Activated naive CD4-positive, alpha-beta T cell treated with anti-CD3 and anti-CD28 coated beads, Interleukin-2, amount 50 U/mL, for 72 hours (primary cell): ENCODE results near the gene KRTAP4-11. TPM values are rescaled to one million over a fixed set of nuclear protein-coding genes. Genes with fewer than 3 reads are reported as not detected.
"Not testable (repeated sequence)": the region's sequence is repeated elsewhere in the genome, so short reads cannot be mapped to it uniquely, and the experiment has no call there.

Experiments used
- ATAC-seq, 2 donors: fragments of 150-1000 bp; cut with Tn5 transposase; 2 replicates each; pipeline ENCODE4 v1.10.0; 2021; ENCODE audit warnings: mild to moderate bottlenecking in 2 of 2, moderate library complexity in 2 of 2
- DNase-seq, 2 donors: peaks; one replicate each; pipeline ENCODE4 v3.0.0; 2021 to 2022; ENCODE audit warnings: low spot score in 2 of 2
- H3K27ac Mint-ChIP-seq, 2 donors: one replicate each; pipeline ENCODE4 v1.8.0; 2022; ENCODE audit warnings: mild to moderate bottlenecking in 2 of 2, mixed read lengths in 2 of 2
- H3K36me3 Mint-ChIP-seq, 2 donors: one replicate each; pipeline ENCODE4 v1.8.0; 2022; ENCODE audit warnings: mixed read lengths in 2 of 2
- H3K9me3 Mint-ChIP-seq, 2 donors: one replicate each; pipeline ENCODE4 v1.8.0; 2022; ENCODE audit warnings: mixed read lengths in 2 of 2
- total RNA-seq, 2 donors: library from RNA; stranded (reverse); gene quantifications; one replicate each; pipeline ENCODE4 v1.2.3, GENCODE V29; 2022

The KRTAP4-11 gene
- total RNA-seq, 2 donors from 2014 or later: not detected

DNA sequence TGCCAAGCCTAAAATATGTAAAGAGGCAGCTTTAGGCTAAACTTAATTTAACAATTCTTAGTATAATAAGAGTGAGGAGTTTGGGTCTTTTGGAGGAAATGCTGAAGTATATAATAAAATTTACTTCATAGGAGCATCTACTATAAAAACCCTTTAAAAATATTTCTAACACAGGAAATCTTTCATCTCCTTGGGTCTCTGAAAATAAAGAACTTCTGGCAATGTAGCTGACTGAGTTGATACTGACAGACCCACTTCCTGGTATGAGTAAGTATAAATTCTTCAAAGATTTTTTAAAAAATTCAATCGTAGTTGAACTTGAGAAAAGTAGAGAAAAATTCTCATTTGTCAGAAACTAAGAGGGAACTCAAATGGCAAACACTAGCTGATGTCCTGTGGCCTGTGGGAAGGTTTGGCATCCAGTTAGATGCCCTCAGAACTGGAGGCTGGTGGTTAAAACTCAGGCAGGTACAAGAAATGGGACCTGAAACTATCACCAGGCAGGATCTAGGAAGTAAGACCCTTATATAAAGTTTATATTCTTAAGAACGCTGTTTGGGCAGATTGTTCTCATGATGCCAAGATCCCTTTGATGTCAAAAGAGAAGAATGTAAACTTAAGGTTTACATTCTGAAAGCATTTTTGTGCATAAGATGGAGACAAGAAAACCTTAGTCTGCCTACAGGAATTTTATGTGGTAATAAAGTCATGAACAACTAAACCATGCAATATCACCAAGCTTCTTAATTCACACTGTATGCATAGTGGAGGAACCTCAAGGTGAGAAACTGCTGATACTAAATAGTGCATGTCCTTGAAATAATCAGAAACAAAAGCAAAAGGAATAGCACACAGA lies 15.9 kb upstream of the KRTAP4-11 start:
- Mint-ChIP-seq H3K27ac (no peak overlapping the region), H3K36me3 (no peaks in the 10 kb centered on the region), H3K9me3 (peaks cover 4 to 13% of the 10 kb centered on the region in 2 donors)
- no peak for DNase-seq
- peak in 1 of 2 donors; percentile 20 for ATAC-seq

DNA sequence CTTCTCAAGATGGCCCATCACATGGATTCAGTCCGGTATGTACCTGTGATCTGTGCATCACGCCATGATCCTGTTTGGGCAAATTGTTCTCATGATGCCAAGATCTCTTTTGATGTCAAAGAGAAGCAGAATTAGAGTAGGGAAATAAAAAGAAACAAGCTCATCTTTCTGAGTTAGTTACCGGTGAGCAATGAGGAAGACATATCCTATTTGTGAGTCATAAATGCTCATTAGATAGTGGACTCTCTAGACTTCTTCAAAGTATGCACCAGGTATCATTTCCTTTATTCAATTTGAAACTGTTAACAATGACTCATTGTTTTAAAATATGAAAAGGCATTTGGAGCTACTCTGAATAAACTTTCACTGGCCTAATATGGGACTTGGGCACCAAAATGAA lies 13.8 kb upstream of the KRTAP4-11 start:
- Mint-ChIP-seq H3K27ac (peak overlapping the region in 1 of 2 donors; percentile 17), H3K9me3 (peaks cover 0 to 8% of the 10 kb centered on the region in 2 donors), H3K36me3 (no peaks in the 10 kb centered on the region)
- ATAC-seq (peak in 1 of 2 donors; percentile 40), DNase-seq (no peak)

DNA sequence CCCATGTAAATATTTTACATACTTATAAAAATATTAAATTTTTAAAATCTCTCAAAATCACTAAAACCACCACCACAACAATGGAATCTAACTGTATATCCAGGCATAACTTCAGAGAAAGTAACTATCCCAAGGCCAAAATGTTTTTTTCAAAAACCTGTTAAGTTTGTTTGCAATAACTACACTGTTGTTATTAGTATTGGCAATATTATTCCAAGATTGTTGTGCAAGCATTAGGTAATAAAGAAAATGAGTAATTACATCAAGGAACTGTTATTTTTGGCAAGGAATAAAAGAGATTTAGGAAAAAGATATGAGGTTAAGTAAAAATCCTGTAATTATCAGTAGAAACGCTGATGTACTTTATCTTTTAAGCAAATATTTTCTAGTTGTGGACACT lies 9.2 kb upstream of the KRTAP4-11 start:
- DNase-seq (no peak), ATAC-seq (no peak)
- Mint-ChIP-seq H3K9me3 (peaks cover 1 to 16% of the 10 kb centered on the region in 2 donors), H3K27ac (no peak overlapping the region), H3K36me3 (peaks cover 0 to under 1% of the 10 kb centered on the region in 2 donors)

DNA sequence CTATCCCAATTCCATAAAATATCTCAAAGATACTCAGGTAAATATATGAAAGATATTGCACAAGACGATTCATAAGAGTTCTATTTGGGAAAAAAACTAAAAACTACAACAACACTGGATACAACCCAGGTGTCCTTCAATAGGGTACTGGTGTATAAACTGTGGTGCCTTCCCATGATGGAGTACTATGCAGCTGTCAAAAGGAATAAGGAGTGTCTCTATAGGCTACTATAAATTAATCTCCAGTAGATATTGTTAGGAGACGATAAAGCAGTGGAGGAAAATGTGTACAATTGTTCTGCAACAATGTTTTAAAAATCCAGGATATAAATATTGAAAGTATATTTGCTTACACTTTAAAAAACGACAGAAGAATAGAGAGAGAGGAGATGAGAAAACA lies 8.2 kb upstream of the KRTAP4-11 start:
- H3K27ac Mint-ChIP-seq: no peak overlapping the region
- no peak for DNase-seq
- no peak for ATAC-seq
- H3K9me3 Mint-ChIP-seq: peaks cover 6 to 16% of the 10 kb centered on the region in 2 donors
- H3K36me3 Mint-ChIP-seq: peaks cover 0 to 4% of the 10 kb centered on the region in 2 donors

- no peak overlapping the region for H3K27ac Mint-ChIP-seq
- peaks cover 0 to 9% of the 10 kb centered on the region in 2 donors for H3K36me3 Mint-ChIP-seq
- ATAC-seq: no peak
- peaks cover 10 to 20% of the 10 kb centered on the region in 2 donors for H3K9me3 Mint-ChIP-seq
- no peak for DNase-seq
Observed at GRCh38 chr17:41125064-41125463, 6.9 kb upstream of the KRTAP4-11 start.

- peak within 1 kb of the TSS; percentile 41 to 73 for H3K27ac Mint-ChIP-seq
- not testable (repeated sequence) for ATAC-seq, DNase-seq, H3K36me3 Mint-ChIP-seq
- peaks cover 10 to 18% of the 10 kb centered on the region in 2 donors for H3K9me3 Mint-ChIP-seq
Observed at GRCh38 chr17:41123991-41124371, 5.8 kb upstream of the KRTAP4-11 start, which contains the start of gene KRTAP4-12. Gene KRTAP4-12 (minus strand): TSS chr17:41124182. CDS start chr17:41124122, 60 bp downstream.

DNA sequence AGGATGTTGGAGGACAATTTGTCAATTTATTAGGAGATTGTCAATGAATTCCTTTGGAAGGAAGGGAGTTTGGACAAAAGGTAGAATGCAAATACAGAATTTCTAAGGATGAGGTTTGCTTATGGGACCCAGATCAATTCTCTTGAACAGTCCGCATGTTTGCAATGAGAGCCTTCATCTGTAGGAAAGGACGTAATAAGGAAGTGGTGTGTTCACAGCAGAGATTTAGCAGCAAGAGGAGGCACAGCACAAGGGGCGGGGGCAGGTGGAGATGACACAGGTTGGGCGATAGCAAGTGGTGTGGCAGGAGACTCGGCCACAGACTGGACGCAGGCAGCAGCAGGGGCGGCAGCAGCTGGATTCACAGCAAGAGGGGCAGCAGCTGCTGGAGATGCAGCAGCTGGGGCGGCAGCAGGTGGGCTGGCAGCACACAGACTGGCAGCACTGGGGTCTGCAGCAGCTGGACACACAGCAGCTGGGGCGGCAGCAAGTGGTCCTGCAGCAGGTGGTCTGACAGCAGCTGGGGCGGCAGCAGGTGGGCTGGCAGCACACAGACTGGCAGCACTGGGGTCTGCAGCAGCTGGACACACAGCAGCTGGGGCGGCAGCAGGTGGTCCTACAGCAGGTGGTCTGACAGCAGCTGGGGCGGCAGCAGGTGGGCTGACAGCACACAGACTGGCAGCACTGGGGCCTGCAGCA lies 5.3 kb upstream of the KRTAP4-11 start:
- not testable (repeated sequence) for ATAC-seq, H3K36me3 Mint-ChIP-seq, DNase-seq
- H3K9me3 Mint-ChIP-seq: peaks cover 10 to 15% of the 10 kb centered on the region in 2 donors
- H3K27ac Mint-ChIP-seq: peak overlapping the region; percentile 41 to 73

DNA sequence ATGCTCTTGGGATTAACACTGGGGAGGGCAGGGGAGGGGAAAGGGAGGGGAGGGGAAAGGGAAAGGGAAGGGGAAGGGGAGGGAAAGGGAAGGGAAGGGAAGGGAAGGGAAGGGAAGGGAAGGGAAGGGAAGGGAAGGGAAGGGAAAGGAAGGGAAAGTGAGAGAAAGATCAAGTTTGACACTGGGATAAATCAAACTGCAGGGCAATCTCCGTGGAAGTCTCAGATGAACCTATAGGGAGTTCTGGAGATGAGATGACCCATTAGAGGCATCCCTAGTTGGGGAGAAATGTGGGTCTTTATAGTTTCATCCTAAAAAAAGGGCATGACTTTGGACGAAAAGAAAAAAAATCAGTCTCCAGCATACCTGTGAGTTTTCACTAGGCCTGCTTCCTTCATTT lies 3.6 kb upstream of the KRTAP4-11 start:
- Mint-ChIP-seq H3K36me3 (peaks cover 0 to 9% of the 10 kb centered on the region in 2 donors), H3K9me3 (peaks cover 10 to 12% of the 10 kb centered on the region in 2 donors), H3K27ac (no peak overlapping the region)
- ATAC-seq (no peak), DNase-seq (no peak)

DNA sequence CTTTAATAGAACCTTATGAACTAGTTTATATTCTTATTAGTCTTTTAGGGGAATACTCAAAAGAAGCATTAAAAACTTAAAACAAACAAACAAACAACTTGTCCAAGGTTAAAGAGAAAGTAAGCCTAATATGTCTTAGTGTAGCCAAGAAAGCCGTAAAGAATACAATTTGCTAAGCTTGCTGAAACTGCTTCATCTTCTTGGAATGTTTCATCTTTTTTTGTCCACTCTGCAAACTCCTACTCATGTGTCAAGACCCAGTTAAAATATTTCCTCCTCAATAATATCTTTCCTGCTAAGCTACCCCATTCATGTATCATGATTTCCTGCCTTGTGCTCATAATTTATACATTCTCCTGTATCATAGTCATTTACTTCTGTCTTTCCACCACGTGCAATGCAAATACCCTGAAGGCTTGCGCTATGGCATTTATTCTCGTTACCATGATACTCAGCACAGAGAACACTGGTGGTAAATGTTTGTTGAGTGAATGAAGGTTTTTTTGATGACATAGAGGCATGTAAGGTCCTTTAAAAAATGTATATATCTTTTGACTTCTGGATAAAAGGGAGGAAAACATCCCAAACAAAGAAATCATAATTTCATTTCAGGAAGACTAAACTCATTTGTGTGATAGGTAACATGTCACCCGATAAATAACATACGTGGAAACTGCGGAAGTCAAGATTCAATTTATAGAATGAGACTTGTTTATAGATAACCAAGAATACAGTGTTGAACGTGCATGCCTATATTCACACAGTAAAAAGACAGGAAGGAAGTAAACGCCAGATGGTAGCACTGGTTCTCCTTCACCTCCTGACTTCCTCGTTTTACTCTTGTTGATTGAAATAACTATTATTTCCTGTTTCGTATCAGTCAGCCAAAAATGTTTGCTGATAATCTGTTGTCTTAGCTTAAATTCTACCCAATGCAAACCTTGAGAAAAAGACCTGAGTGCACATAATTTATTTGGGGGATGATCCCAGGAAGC lies 1.8 kb upstream of the KRTAP4-11 start:
- not testable (repeated sequence) for DNase-seq
- H3K9me3 Mint-ChIP-seq: peaks cover 8 to 10% of the 10 kb centered on the region in 2 donors

GRCh38 chr17:41118721-41119120 lies 548 bp upstream of the KRTAP4-11 start:
- Mint-ChIP-seq H3K27ac (no peak overlapping the region), H3K36me3 (peaks cover 0 to 9% of the 10 kb centered on the region in 2 donors), H3K9me3 (peaks cover 8 to 10% of the 10 kb centered on the region in 2 donors)
- DNase-seq: no peak
- ATAC-seq: no peak

More for the DNA sequence above, 1.8 kb upstream of the KRTAP4-11 start:
- H3K36me3 Mint-ChIP-seq, ATAC-seq: not testable (repeated sequence)
- H3K27ac Mint-ChIP-seq: peak overlapping the region in 1 of 2 donors; percentile 81

DNA sequence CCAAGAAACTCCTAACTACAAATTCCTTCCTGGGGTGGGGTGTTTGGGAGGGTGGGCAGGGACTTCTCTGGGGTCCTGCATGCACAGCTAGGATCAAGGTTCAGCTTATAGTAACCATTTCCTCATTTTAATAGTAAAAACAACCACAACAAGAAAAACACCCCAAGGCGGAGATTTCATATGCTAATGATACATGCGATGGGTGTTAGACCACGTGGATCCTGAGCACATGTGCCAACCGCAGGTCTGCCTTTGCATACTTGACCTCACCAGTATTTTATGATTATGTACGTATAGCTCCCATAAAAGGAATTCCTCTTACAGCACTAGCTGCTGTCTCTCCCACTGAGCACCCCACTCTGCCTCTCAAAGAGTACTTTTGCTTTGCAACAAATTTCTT lies 1.9 kb downstream of the KRTAP4-11 start:
- Mint-ChIP-seq H3K9me3 (peaks cover 4 to 6% of the 10 kb centered on the region in 2 donors), H3K36me3 (peaks cover 0 to 8% of the 10 kb centered on the region in 2 donors), H3K27ac (no peak overlapping the region)
- ATAC-seq (no peak), DNase-seq (no peak)

GRCh38 chr17:41111151-41111885 lies 6.9 kb downstream of the KRTAP4-11 start:
- peaks cover 0 to 9% of the 10 kb centered on the region in 2 donors for H3K36me3 Mint-ChIP-seq
- no peak overlapping the region for H3K27ac Mint-ChIP-seq
- no peak for ATAC-seq

GRCh38 chr17:41108728-41109386 lies 9.3 kb downstream of the KRTAP4-11 start:
- not testable (repeated sequence) for H3K36me3 Mint-ChIP-seq, DNase-seq, ATAC-seq, H3K27ac Mint-ChIP-seq
- peaks cover 4 to 12% of the 10 kb centered on the region in 2 donors for H3K9me3 Mint-ChIP-seq

More at GRCh38 chr17:41111151-41111885, 6.9 kb downstream of the KRTAP4-11 start:
- DNase-seq: no peak
- peaks cover 4 to 12% of the 10 kb centered on the region in 2 donors for H3K9me3 Mint-ChIP-seq

DNA sequence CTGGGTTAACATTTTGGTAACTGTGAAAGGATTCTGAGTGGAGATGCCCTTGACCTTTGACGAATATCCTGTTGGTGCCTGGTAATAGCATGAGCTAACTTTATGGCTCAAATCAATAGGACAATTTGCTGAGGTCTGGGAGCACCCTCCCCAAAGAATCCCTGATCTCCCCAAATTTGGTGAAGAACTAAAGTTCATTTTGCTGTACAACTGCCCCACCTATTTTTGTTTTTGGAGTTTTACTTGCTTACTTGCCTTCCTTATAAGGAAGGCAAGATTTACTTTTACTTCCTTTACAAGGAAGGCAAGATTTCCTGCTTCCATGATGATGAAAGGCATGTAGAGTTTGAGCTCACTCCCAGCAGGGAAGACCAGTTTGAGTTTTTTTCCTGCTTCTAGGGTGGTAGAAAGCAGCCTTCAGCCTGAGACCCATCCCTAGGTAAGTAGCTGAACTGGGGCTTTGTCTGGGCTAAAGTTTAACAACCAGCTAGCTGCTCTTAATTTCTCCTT lies 10.2 kb downstream of the KRTAP4-11 start:
- DNase-seq: no peak
- no peak overlapping the region for H3K27ac Mint-ChIP-seq
- peaks cover 4 to 12% of the 10 kb centered on the region in 2 donors for H3K9me3 Mint-ChIP-seq
- no peak for ATAC-seq
- peaks cover 0 to 9% of the 10 kb centered on the region in 2 donors for H3K36me3 Mint-ChIP-seq

DNA sequence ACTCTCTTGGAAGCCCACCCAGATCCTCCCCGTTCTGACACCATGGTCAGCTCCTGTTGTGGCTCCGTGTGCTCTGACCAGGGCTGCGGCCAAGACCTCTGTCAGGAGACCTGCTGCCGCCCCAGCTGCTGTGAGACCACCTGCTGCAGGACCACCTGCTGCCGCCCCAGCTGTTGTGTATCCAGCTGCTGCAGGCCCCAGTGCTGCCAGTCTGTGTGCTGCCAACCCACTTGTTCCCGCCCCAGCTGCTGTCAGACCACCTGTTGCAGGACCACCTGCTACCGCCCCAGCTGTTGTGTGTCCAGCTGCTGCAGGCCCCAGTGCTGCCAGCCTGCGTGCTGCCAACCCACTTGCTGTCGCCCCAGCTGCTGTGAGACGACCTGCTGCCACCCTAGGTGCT lies 12.8 kb downstream of the KRTAP4-11 start, which contains the start of gene KRTAP4-9:
KRTAP4-9 (plus strand) TSS at position 43 of the 400 bp plus-strand sequence; CDS start at position 43, 0 bp downstream.
- ATAC-seq, H3K9me3 Mint-ChIP-seq, H3K36me3 Mint-ChIP-seq, DNase-seq: not testable (repeated sequence)
- peak within 1 kb of the TSS in 1 of 2 donors; percentile 82 for H3K27ac Mint-ChIP-seq
